Stimulated activated CD4-positive, alpha-beta T cell treated with anti-CD3 and anti-CD28 coated beads, TNF-alpha, amount 100 ng/mL, for 48 hours (primary cell): Measurements from ENCODE around the gene UBR1.
"Not testable (repeated sequence)": the region's sequence is repeated elsewhere in the genome, so short reads cannot be mapped to it uniquely, and the experiment has no call there.

Experiments
- DNase-seq, 3 donors: peaks; one replicate each; pipeline ENCODE4 v3.0.0-alpha.2; 2020; ENCODE audit warnings: low read depth in 3 of 3

Gene UBR1

DNA sequence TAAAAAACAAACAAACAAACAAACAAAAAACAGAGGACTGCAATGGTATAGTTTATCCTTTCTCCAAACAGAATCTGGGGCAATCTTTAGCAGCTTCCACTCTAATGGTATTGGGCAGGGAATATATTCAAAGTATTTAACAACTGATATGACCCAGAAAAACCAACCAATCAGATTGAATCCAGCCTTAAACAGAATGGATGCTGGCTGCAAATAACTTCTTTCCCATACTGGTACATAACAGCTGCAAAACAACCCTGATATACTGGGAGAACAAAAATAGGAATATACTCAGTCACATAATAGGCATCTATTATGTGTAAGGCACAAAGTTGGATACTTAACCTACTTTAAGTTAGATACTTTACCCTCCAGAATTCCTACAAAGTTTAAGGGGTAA lies 49.1 kb downstream of the UBR1 start:
- no peak for DNase-seq

DNA sequence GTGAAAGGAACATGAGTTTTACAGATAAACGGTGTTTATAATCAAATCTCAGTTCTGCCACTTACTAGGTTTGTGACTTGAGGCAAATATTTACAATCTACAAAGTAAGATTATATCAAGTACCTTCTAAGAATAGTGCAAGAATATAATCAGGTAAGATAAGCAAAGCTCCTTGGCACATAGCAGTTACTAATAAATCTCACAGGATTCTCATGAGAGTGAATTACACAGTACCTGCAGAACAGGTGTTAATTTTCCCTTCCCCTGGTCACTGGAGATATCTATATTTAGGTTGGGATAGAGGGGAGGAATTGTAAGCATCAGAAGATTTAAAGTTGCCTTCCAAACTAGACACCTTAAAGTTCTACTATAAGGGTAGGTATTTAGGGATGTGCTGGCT lies 53.0 kb downstream of the UBR1 start:
- no peak for DNase-seq

DNA sequence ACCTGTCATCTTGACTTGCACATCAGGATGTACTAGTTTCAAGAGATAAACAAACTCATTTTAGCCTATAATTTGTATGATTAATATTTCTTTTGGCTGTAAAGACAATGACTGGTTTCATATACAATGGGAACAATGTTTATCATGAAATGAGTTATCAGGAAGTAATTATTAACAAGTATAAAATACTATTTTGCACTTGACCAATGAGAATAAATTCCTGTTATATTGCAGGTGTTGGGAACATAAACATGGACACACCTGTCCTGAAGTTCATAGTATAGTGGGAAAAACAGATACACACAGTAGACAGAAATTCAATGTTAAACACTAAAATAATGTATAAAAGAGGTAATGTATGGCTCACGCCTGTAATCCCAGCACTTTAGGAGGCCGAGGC lies 56.9 kb downstream of the UBR1 start:
- no peak for DNase-seq

DNA sequence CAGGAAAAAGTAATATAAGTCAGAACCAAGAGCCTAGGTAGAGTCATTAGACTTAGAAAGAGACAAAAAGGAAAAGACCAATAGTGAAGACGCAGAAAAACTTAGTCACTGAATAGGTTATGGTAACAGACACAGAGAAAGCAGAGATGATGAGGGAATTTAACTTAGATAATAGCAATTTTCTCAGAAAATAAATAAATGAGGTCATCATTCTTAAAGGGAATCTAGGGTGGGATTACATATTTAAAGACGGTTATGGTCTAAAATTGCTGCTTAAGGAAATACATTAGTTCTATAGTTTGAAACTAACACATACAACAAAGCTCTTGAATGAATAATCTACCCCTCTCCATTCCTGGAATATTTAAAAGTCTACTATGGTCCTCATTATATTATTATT lies 59.4 kb downstream of the UBR1 start:
- DNase-seq: no peak

DNA sequence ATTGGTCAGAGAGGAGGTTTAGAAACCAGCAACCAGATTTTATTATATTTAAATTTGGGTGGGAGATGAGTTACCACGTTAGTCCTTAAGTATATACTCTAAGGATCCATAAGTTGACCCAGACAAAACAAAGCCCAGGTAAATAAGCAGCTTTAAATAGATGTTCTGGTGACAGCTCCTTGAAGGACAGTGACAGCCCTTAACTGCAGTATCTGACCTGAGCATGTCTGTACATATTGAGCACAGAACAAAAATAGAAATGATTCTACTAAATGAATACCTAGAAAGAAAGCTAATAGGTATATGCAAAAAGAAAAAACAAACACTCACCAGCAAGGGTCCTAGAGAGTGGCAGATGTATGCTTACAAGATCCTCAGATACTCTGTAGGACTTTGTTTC lies 63.0 kb downstream of the UBR1 start:
- no peak for DNase-seq

DNA sequence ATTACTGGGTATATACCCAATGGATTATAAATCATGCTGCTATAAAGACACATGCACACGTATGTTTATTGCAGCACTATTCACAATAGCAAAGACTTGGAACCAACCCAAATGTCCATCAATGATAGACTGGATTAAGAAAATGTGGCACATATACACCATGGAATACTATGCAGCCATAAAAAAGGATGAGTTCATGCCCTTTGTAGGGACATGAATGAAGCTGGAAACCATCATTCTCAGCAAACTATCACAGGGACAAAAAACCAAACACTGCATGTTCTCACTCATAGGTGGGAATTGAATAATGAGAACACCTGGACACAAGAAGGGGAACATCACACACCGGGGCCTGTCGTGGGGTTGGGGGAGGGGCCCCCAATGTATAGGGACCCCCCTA lies 64.8 kb downstream of the UBR1 start:
- DNase-seq: not testable (repeated sequence)

DNA sequence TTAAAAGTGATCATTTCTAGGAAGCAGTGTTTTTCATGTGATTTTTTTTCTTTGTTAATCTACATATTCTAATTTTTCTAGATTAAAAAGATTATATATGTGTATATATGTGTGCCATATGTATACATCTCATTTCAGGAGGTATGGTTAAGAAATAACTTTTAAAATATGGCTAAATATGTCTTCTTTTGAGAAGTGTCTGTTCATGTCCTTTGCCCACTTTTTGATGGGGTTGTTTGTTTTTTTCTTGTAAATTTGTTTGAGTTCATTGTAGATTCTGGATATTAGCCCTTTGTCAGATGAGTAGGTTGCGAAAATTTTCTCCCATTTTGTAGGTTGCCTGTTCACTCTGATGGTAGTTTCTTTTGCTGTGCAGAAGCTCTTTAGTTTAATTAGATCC lies 70.6 kb downstream of the UBR1 start:
- DNase-seq: not testable (repeated sequence)

DNA sequence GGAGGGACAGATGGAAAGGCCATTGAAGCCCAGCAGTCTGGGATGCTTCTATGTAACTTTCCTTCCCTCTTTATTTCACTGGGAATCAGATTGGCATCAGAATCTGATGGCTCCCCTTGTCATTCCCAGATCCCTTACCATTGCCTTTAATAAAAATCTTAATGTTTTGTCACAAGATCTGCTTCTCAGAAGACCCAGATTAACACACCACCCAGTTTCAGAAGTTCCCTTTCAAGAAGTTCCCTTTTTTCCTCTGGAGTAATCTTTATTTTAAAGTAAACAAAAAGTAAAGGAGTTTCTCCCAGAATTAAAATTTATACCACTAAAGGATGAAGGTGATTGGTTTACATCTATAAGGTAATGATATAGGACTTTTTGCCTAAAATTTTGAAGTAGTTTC lies 76.4 kb downstream of the UBR1 start:
- no peak for DNase-seq

DNA sequence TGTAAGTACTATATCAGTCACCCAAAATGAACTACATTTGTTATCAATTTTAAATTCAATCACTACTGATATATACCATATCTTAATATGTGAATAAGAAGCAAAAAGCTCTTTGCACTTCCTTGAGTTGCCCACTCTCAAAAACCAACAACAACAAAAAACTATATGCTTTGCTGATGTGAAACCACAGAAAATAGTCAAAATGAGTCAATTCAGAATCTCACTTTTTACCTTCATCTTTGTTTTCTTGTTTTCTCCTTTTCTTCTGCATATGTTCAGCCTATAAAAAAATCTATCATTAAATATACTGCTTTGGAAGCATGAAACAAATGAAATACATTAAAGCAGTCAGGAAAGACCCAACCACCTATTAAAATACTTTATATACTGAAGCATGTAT lies 80.7 kb downstream of the UBR1 start:
- DNase-seq: no peak

DNA sequence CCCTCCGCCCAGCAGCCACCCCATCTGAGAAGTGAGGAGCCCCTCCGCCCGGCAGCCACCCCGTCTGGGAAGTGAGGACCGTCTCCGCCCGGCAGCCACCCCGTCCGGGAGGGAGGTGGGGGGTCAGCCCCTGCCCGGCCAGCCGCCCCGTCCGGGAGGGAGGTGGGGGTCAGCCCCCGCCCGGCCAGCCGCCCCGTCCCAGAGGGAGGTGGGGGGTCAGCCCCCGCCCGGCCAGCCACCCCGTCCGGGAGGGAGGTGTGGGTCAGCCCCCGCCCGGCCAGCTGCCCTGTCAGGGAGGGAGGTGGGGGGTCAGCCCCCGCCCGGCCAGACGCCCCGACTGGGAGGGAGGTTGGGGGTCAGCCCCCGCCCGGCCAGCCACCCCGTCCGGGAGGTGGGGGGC lies 91.2 kb downstream of the UBR1 start:
- DNase-seq: not testable (repeated sequence)

DNA sequence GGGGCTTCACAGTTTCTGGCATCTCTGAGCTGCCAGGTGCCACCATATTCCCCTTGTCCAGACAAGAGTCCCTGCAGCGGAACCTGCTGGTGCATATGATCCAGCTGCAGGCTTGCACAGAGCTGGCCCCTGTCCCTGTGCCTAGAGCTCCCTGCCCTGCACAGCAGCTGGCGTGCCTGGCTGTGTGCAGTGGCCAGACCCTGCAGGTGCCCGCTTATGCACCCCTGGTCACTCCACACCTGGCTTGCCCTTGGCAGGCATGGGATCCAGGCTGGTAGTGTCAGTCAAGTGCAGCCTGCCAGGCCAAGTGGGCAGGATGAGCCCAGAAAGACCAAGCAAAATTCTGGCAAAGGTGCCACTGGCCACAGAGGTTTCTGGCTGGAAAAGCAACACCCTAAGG lies 96.6 kb downstream of the UBR1 start:
- no peak for DNase-seq

DNA sequence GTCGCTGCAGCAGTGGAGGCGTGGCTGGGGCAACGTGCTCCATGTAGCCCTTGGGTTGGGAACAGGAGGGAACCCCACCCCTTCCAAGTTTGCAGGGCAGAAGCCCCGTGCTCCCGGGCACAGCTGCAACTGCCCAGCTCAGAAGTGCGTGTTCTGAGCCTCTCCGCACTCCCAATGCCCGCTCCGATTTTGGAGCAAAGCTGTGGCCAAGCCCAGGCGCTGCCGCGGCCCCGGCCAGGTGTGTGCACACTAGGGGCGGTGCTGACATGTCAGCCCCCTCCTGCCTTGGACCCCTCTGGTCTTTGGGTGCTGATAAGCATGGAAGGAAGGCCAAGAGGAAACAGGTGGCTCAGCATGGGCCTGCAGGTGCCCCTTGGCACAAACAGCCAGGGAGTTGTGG lies 97.7 kb downstream of the UBR1 start:
- DNase-seq: no peak

DNA sequence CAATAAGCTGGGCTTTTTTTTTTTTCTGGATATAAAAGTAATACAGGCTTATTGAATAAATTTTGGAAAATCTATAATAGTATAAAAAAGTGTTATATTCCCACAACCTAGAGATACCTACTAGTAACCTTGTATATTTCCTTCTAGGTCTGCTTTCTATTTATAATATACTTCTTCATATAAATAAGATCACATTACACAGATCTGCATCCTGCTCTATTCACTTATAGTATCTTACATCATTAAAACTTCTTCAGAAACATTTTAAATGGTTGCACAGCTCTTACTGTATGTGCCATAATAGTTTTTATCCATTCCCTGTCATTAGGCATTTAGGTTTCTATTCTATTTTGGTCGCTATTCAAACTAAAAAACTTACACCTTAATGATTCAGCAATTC lies 98.3 kb downstream of the UBR1 start:
- DNase-seq: no peak

DNA sequence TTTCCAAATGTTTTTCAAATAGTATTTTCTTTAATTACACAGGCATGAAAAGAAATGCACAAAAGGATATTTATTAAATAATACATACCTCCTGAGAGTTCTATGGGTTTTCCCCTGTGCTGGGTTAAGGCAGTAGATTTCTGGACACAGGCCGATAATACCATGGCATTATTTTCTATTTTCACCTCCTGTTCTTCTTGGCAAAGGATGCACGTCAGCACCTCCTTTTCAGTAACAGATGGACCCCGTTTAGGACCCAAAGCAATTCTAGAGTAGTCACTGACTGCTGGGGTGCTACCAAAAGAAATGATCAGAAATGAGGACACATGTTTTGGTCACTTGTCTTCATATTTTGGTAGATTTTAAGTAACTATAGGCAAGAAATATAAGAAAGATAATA lies 98.8 kb downstream of the UBR1 start:
- DNase-seq: no peak

DNA sequence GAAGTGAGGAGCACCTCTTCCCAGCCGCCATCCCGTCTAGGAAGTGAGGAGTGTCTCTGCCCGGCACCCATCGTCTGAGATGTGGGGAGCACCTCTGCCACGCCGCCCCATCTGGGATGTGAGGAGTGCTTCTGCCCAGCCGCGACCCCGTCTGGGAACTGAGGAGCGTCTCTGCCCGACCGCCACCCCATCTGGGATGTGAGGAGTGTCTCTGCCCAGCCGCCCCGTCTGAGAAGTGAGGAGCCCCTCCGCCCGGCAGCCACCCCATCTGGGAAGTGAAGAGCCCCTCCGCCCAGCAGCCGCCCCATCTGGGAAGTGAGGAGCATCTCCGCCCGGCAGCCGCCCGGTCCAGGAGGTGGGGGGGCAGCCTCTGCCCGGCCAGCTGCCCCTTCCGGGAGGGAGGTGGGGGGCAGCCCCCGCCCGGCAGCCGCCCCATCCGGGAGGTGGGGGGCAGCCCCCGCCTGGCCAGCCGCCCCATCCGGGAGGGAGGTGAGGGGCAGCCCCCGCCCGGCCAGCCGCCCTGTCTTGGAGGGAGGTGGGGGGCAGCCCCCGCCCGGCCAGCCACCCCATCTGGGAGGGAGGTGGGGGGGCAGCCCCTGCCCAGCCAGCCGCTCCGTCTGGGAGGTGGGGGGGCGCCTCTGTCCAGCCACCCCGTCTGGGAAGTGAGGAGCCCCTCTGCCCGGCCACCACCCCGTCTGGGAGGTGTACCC lies 100.8 kb downstream of the UBR1 start:
- not testable (repeated sequence) for DNase-seq

DNA sequence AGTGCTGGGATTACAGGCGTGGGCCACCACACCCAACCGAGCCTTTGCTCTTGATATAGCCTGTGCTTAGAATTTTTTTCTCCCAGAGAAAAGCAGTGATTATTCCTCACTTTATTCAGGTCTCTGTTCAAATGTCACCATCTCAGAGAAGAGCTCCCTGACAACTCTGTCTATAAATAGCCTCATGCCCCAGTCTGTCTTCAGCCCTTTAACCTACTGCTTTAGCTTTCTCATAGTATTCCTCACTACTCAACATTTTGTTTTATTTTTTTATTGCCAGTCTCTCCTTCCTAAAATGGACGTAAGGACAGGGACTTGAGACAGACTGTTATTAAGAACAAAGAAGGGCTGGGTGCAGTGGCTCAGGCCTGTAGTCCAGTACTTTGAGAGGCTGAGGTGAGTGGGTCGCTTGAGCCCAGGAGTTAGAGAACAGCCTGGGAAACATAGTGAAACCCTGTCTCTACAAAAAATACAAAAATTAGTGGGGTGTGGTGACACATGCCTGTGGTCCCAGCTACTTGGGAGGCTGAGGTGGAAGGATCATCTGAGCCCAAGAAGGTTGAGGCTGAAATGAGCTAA lies 106.5 kb downstream of the UBR1 start:
- no peak for DNase-seq

DNA sequence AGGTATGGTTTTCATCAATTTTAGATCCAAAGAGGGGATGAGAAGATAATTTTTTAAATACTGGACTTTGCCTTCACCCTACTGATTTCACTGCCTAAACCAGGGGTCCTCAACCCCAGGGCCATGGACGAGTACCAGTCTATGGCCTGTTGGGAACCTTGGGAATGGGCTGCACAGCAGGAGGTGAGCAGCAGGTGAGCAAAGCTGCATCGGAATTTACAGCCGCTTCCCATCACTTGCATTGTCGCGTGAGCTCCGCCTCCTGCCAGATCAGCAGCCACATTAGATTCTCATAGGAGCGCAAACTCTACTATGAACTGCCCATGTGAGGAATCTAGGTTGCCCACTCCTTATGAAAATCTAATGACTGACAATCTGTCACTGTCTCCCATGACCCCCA lies 109.0 kb downstream of the UBR1 start:
- DNase-seq: no peak

DNA sequence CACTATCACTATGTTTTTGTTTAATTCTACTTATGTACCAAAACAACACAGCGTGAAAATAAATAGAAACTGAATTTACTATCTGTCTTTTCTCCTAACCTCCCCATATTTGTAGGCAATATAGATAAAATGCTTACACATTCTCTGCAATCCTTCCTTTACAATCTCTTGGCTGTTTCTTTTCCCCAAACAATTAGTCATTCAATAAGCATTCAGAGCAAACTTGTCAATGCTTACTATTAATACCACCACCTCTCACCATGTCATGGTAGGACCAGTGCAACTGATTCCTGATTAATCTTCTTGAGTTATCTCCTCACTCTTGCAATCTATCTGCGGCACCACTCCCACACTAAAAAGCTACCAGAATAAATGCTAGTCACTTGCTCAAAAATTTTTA lies 111.3 kb downstream of the UBR1 start:
- DNase-seq: no peak

DNA sequence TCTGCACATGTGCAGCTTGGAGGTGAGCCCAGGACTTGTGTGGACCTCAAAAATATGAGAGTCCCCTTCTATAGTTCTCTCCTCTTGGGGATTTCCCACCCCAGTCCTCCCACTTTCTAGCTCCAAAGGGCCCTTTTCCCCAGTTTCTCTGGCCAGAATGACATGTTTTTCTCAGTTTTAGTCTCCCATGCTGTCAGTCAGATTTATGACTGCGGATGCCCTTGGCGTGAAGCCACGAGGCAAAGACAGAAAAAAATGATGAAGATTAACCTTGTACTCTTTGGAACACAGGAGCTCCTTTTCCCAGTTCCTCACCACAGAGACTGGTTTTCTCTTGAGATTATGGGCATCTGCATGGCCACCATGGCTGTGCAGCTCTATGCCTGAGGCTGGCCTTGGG lies 113.2 kb downstream of the UBR1 start:
- no peak for DNase-seq

DNA sequence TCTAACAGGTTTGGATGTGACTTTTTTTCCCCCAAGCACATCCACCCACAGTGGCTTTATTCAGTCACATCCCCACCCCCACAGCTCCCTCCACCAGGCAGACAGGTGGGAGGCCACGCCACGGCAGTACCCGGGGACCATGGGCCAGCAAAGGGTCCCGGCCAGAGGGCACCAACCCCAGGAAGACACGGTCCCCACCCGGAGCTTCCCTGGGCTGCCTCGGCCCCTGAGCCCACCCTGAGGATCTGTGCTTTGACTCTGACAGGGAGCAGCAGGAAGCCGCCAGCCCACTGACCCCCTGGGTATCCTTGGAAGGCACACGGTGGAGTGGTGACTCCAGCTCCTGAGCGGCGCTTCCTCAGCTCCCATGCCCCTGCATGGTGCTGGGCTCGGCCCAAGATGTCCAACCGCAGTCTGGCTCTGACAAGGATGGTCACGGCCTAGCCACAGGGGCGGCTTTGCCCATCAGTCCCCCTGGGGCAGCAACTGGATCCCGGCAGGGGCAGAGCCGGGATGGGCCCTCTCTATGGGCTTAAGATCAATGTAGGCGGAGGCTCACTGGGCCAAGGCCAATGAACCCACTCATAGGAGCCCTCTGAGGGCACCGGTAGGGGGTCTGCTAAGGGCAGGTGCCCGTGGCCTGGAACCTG lies 119.0 kb downstream of the UBR1 start:
- no peak for DNase-seq

DNA sequence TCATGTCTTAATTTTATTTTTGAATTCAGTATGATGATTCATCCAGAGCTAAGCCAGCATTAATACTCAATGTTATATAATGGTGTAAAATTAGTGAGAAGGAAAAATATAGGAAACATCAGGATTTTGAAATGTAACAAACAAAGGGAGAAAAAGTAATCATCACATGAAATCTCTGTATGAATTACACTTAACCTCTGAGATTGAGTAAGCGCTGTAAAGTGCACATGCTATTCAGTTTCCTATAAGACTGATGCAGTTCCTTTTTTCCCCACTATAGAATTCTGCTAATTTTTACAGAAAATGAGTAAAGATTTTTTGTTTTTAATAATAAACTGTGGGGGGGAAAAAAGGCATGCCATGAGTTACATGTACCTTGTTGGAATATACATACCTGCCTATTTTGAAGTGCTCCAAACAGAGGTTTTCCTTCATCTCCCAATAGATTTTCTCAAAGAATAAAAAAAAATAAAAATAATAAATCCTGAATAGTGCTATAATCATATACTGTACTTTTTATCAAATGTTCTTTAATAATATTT lies 121.3 kb downstream of the UBR1 start:
- DNase-seq: no peak

DNA sequence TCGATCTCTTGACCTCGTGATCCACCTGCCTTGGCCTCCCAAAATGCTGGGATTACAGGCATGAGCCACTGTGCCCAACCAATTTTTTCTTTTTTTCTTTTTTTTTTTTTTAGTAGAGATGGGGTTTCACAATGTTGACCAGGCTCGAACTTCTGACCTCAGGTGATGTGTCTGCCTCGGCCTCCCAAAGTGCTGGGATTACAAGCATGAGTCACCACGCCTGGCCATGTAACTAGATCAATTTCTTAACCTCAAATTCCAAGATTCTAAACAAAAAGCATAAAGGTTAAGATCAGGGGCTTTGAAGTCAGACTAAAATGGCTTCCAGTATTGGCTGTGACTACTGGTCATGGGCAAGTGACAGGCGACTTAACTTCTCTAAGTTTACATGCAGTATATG lies 126.7 kb downstream of the UBR1 start:
- not testable (repeated sequence) for DNase-seq

DNA sequence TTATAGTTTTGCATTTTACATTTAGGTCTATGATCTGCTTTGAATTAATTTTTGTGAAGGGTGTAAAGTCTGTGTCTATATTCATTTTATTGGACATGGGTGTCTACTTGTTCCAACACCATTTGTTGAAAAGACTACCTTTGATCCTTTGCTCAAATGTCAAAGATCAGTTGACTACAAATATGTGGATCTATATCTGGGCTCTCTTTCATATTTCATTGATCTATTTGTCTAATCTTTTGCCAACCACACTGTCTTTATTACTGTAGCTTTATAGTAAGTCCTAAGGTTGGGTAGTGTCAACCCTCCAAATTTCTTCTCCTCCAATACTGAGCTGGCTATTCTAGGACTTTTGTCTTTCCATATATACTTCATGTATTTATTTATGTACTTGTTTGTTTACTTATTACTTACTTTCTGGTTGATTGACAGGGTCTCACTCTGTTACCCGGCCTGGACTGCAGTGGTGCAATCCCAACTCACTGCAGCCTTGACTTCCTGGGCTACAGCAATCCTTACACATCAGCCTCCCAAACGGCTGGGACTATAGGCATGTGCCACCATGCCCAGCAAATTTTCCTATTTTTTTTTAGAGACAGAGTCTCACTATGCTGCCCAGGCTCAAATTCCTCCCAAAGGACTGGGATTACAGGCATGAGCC lies 131.5 kb downstream of the UBR1 start:
- no peak for DNase-seq
